Measurements from ENCODE around the gene PHF2. TPM values are rescaled to one million over a fixed set of nuclear protein-coding genes. Genes with fewer than 3 reads are reported as not detected.

PHF2 gene
- total RNA-seq, 2 donors from 2014 or later = 24.7 to 29.3 TPM

DNA sequence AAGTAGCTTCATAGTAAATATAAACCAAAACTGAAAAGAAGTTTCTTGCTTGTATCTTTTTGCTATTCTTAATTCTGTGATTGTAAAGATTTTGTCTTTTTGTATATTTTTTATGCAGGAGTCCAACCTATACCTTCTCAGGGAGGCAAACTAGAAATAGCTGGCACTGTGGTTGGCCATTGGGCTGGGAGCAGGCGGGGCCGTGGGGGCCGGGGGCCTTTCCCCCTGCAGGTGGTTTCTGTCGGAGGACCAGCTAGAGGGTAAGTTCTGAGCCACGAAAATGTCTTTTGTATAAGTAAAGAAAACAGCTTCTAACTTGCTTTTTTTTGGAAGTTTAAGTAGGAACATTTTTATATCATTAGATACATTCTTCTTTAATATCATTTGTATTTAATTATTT, 15.4 kb upstream of the PHF2 start:
- H3K9me3 ChIP-seq = no peaks in the 10 kb centered on the region
- H3K27ac ChIP-seq = no peak overlapping the region
- H3K27me3 ChIP-seq = no peaks in the 10 kb centered on the region
- no peak for DNase-seq (ENCODE audit: low spot score)
- H3K4me3 ChIP-seq = no peak overlapping the region
- peaks cover 79% of the 10 kb centered on the region for H3K36me3 ChIP-seq
- H3K4me1 ChIP-seq = peaks cover 0 to 2% of the 10 kb centered on the region in 2 donors
- TF ChIP-seq, protein P1, sequence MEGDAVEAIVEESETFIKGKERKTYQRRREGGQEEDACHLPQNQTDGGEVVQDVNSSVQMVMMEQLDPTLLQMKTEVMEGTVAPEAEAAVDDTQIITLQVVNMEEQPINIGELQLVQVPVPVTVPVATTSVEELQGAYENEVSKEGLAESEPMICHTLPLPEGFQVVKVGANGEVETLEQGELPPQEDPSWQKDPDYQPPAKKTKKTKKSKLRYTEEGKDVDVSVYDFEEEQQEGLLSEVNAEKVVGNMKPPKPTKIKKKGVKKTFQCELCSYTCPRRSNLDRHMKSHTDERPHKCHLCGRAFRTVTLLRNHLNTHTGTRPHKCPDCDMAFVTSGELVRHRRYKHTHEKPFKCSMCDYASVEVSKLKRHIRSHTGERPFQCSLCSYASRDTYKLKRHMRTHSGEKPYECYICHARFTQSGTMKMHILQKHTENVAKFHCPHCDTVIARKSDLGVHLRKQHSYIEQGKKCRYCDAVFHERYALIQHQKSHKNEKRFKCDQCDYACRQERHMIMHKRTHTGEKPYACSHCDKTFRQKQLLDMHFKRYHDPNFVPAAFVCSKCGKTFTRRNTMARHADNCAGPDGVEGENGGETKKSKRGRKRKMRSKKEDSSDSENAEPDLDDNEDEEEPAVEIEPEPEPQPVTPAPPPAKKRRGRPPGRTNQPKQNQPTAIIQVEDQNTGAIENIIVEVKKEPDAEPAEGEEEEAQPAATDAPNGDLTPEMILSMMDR (IDR thresholded peaks at IDR 0.05) = no peak

- H3K36me3 ChIP-seq = peaks cover 72% of the 10 kb centered on the region
- no peak overlapping the region for H3K27ac ChIP-seq
- H3K9me3 ChIP-seq = no peaks in the 10 kb centered on the region
- TF ChIP-seq, protein P1 (IDR thresholded peaks at IDR 0.05) = no peak
- H3K27me3 ChIP-seq = no peaks in the 10 kb centered on the region
- peaks cover 0 to 9% of the 10 kb centered on the region in 2 donors for H3K4me1 ChIP-seq
- DNase-seq (ENCODE audit: low spot score) = no peak
- no peak overlapping the region for H3K4me3 ChIP-seq
These were observed 14.2 kb upstream of the PHF2 start for GRCh38 chr9:93562157-93562556.

DNA sequence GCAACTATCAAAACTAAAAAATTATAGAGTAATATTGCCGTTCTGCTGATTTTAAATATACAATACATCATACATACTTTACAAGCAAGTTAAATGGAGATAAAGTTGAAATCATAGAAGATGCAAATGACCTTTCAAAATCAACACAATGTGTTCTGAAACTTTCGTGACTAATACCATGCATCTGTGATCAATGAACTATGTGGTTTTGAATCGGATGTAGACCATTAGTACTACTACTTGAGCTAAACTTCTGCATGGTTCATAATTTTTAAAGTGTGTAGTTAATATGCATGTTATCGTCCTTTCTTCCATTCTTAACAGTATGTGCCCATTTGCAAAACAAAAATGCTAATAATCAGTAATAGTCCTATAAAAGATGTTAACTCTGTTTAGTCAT, 11.3 kb upstream of the PHF2 start:
- Histone ChIP-seq H3K9me3 (no peaks in the 10 kb centered on the region), H3K36me3 (peaks cover 44% of the 10 kb centered on the region), H3K27ac (no peak overlapping the region), H3K4me3 (no peak overlapping the region), H3K27me3 (no peaks in the 10 kb centered on the region), H3K4me1 (peaks cover 0 to 15% of the 10 kb centered on the region in 2 donors)
- no peak for DNase-seq (ENCODE audit: low spot score)
- TF ChIP-seq, protein P1 (IDR thresholded peaks at IDR 0.05) = no peak

DNA sequence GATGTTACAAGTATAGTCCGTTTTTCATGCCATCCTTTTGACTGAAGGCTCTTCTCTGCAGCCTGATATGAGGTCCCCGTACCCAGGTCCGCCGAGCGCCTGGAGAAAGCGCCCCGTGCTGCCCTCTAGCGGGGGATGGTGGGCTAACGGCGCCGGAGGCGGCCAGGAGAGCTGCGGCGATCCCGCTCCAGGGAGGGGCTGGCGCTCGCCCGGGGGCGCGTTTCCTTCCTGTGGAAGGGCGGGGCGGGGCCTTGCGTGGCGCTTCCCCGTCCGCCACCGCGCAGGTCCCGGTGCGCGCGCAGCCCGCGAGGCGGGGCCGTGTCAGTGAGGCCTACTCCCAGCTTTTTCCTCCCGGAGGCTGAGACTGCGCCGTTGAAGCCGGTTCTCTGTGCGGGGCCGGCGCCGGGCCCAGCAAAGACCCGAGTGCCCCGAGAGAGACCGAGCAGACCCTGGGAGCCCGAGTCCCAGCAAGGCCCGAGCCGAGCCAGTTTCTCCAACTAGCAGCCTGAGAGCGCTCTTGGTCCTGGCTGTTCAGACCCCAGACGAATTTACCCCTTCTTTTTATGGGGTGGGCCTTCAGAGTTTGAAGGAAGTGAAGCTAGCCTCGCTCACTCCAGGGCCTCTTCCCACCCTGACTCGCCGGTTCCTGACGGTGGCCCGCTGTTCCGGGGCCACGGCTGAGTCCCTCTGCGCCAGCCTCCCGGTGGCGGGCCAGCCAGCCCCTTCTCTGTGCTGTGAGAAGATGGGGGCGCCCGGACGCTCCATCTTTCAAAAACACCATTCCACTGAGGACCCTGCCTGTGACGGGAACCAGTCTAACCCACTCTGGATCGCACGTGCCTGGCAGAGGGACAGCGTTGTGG, 9.7 kb upstream of the PHF2 start:
- no peaks in the 10 kb centered on the region for H3K27me3 ChIP-seq
- peak overlapping the region; percentile 93 to 95 for H3K27ac ChIP-seq
- H3K36me3 ChIP-seq = peaks cover 36% of the 10 kb centered on the region
- peaks cover 0 to 15% of the 10 kb centered on the region in 2 donors for H3K4me1 ChIP-seq
- peak overlapping the region; percentile 43 to 64 for H3K4me3 ChIP-seq
- TF ChIP-seq, protein P1 (IDR thresholded peaks at IDR 0.05) = peak; percentile 88 to 97
- H3K9me3 ChIP-seq = no peaks in the 10 kb centered on the region
- DNase-seq (ENCODE audit: low spot score) = peak; percentile 96

GRCh38 chr9:93567271-93567959, 9.0 kb upstream of the PHF2 start:
- peaks cover 0 to 15% of the 10 kb centered on the region in 2 donors for H3K4me1 ChIP-seq
- peaks cover 28% of the 10 kb centered on the region for H3K36me3 ChIP-seq
- H3K27me3 ChIP-seq = no peaks in the 10 kb centered on the region
- H3K4me3 ChIP-seq = peak overlapping the region; percentile 43 to 64
- DNase-seq (ENCODE audit: low spot score) = peak; percentile 58
- H3K9me3 ChIP-seq = no peaks in the 10 kb centered on the region
- peak overlapping the region; percentile 93 to 95 for H3K27ac ChIP-seq
- TF ChIP-seq, protein P1 (IDR thresholded peaks at IDR 0.05) = no peak
